Measurements from ENCODE around the gene TSPAN17.

The TSPAN17 gene

GRCh38 chr5:176614805-176615478, 32.3 kb upstream of the TSPAN17 start:
- no peak for TF ChIP-seq CTCF (IDR thresholded peaks at IDR 0.05; ENCODE audit: borderline replicate concordance, insufficient read depth, low read depth, low read length)

GRCh38 chr5:176616511-176616910, 30.8 kb upstream of the TSPAN17 start:
- no peak overlapping the region for H3K4me3 ChIP-seq (ENCODE audit: low read depth, low read length)
- TF ChIP-seq CTCF (IDR thresholded peaks at IDR 0.05; ENCODE audit: borderline replicate concordance, insufficient read depth, low read depth, low read length), result no peak

More at GRCh38 chr5:176614805-176615478, 32.3 kb upstream of the TSPAN17 start:
- no peak overlapping the region for H3K4me3 ChIP-seq (ENCODE audit: low read depth, low read length)

GRCh38 chr5:176618783-176619182, 28.5 kb upstream of the TSPAN17 start:
- no peak for TF ChIP-seq CTCF (IDR thresholded peaks at IDR 0.05; ENCODE audit: borderline replicate concordance, insufficient read depth, low read depth, low read length)
- H3K4me3 ChIP-seq (ENCODE audit: low read depth, low read length), result no peak overlapping the region

- peak; percentile 25; the same call in 1 of the 2 replicates for TF ChIP-seq CTCF (IDR thresholded peaks at IDR 0.05; ENCODE audit: borderline replicate concordance, insufficient read depth, low read depth, low read length)
- no peak overlapping the region for H3K4me3 ChIP-seq (ENCODE audit: low read depth, low read length)
These were observed 28.1 kb upstream of the TSPAN17 start for GRCh38 chr5:176619203-176619568.

- no peak overlapping the region for H3K4me3 ChIP-seq (ENCODE audit: low read depth, low read length)
- TF ChIP-seq CTCF (IDR thresholded peaks at IDR 0.05; ENCODE audit: borderline replicate concordance, insufficient read depth, low read depth, low read length), result no peak
These were observed 27.5 kb upstream of the TSPAN17 start for GRCh38 chr5:176619569-176620332.

- no peak for TF ChIP-seq CTCF (IDR thresholded peaks at IDR 0.05; ENCODE audit: borderline replicate concordance, insufficient read depth, low read depth, low read length)
- no peak overlapping the region for H3K4me3 ChIP-seq (ENCODE audit: low read depth, low read length)
These were observed 26.8 kb upstream of the TSPAN17 start for GRCh38 chr5:176620333-176620981.
